Measurements from ENCODE around the gene PDK4.

Gene PDK4

GRCh38 chr7:95539426-95539825 lies 56.9 kb downstream of the PDK4 start:
- TF ChIP-seq POLR2AphosphoS5 (IDR thresholded peaks at IDR 0.05; ENCODE audit: low read depth, low read length): no peak
- no peak for TF ChIP-seq POLR2A (IDR thresholded peaks at IDR 0.05; ENCODE audit: low read depth, low read length)
- no peak for TF ChIP-seq TAF1 (IDR thresholded peaks at IDR 0.05; ENCODE audit: borderline replicate concordance, low read depth, low read length)

GRCh38 chr7:95537468-95537867 lies 58.8 kb downstream of the PDK4 start:
- no peak for FAIRE-seq
- TF ChIP-seq POLR2A (IDR thresholded peaks at IDR 0.05; ENCODE audit: low read depth, low read length) (no peak), POLR2AphosphoS5 (IDR thresholded peaks at IDR 0.05; ENCODE audit: low read depth, low read length) (no peak), TAF1 (IDR thresholded peaks at IDR 0.05; ENCODE audit: borderline replicate concordance, low read depth, low read length) (no peak)
- DNase-seq (ENCODE audit: insufficient read length): no peak

More at GRCh38 chr7:95539426-95539825, 56.9 kb downstream of the PDK4 start:
- DNase-seq (ENCODE audit: insufficient read length) (no peak), FAIRE-seq (no peak)

- DNase-seq (ENCODE audit: insufficient read length) (no peak), FAIRE-seq (no peak)
- TF ChIP-seq TAF1 (IDR thresholded peaks at IDR 0.05; ENCODE audit: borderline replicate concordance, low read depth, low read length): no peak
- no peak for TF ChIP-seq POLR2A (IDR thresholded peaks at IDR 0.05; ENCODE audit: low read depth, low read length)
- TF ChIP-seq POLR2AphosphoS5 (IDR thresholded peaks at IDR 0.05; ENCODE audit: low read depth, low read length): no peak
These were observed 59.5 kb downstream of the PDK4 start for GRCh38 chr7:95536656-95537311.

GRCh38 chr7:95535662-95536061 lies 60.7 kb downstream of the PDK4 start:
- FAIRE-seq: no peak
- no peak for TF ChIP-seq POLR2A (IDR thresholded peaks at IDR 0.05; ENCODE audit: low read depth, low read length)
- TF ChIP-seq POLR2AphosphoS5 (IDR thresholded peaks at IDR 0.05; ENCODE audit: low read depth, low read length): no peak
- TF ChIP-seq TAF1 (IDR thresholded peaks at IDR 0.05; ENCODE audit: borderline replicate concordance, low read depth, low read length): no peak
- no peak for DNase-seq (ENCODE audit: insufficient read length)

GRCh38 chr7:95534796-95535195 lies 61.5 kb downstream of the PDK4 start:
- no peak for FAIRE-seq

More at GRCh38 chr7:95534796-95535195, 61.5 kb downstream of the PDK4 start:
- no peak for DNase-seq (ENCODE audit: insufficient read length)
- no peak for TF ChIP-seq POLR2A (IDR thresholded peaks at IDR 0.05; ENCODE audit: low read depth, low read length)
- no peak for TF ChIP-seq POLR2AphosphoS5 (IDR thresholded peaks at IDR 0.05; ENCODE audit: low read depth, low read length)
